22Rv1 (cell line): ENCODE data around the gene STX2.

Experiments used
- H3K27ac ChIP-seq: fragments of 450-650 bp; 2 replicates; pipeline ENCODE4 v1.5.1; 2017
- CTCF ChIP-seq: fragments of 450-650 bp; IDR thresholded peaks from 2 replicates; pipeline ENCODE4 v1.5.1; 2017; ENCODE audit warnings: mild to moderate bottlenecking
- ZFX ChIP-seq: fragments of 450-650 bp; IDR thresholded peaks from 2 replicates; pipeline ENCODE4 v1.6.1; 2017; ENCODE audit warnings: antibody characterized with exemption, borderline replicate concordance

The STX2 gene

GRCh38 chr12:130805635-130806034, 33.4 kb downstream of the STX2 start:
- TF ChIP-seq ZFX (no peak), CTCF (no peak)
- no peak overlapping the region for H3K27ac ChIP-seq

GRCh38 chr12:130804216-130804615, 34.8 kb downstream of the STX2 start:
- TF ChIP-seq CTCF: no peak
- no peak overlapping the region for H3K27ac ChIP-seq

GRCh38 chr12:130803702-130804101, 35.3 kb downstream of the STX2 start:
- TF ChIP-seq ZFX (no peak), CTCF (no peak)

GRCh38 chr12:130800312-130800711, 38.7 kb downstream of the STX2 start:
- H3K27ac ChIP-seq: no peak overlapping the region
- TF ChIP-seq CTCF (no peak), ZFX (no peak)

More at GRCh38 chr12:130803702-130804101, 35.3 kb downstream of the STX2 start:
- no peak overlapping the region for H3K27ac ChIP-seq

- TF ChIP-seq CTCF (no peak), ZFX (no peak)
- H3K27ac ChIP-seq: no peak overlapping the region
Measured at GRCh38 chr12:130799051-130799450, 40.0 kb downstream of the STX2 start.

GRCh38 chr12:130796985-130797686, 41.9 kb downstream of the STX2 start:
- no peak for TF ChIP-seq CTCF
- no peak overlapping the region for H3K27ac ChIP-seq

GRCh38 chr12:130795906-130796305, 43.1 kb downstream of the STX2 start:
- TF ChIP-seq CTCF (no peak), ZFX (no peak)
- H3K27ac ChIP-seq: no peak overlapping the region
